Neutrophil (primary cell): ENCODE measurements around the gene ACVR1.

Experiments
- H3K27ac ChIP-seq: fragments of 200-600 bp; sonication (generic); 2 replicates; pipeline ENCODE4 v1.5.1; 2016; ENCODE audit warnings: mild to moderate bottlenecking, moderate library complexity
- H3K27me3 ChIP-seq: fragments of 200-600 bp; sonication (generic); 2 replicates; pipeline ENCODE4 v1.6.0; 2016; ENCODE audit warnings: mild to moderate bottlenecking
- H3K36me3 ChIP-seq: fragments of 200-600 bp; sonication (generic); 2 replicates; pipeline ENCODE4 v1.5.1; 2017
- H3K4me1 ChIP-seq, 2 experiments: fragments of 200-600 bp in 1 of 2; sonication (generic) in 1 of 2; 1 replicate in 1 of 2; 2 replicates in 1 of 2; pipeline versions ENCODE4 v1.5.1 to v1.6.1; 2013 to 2016; ENCODE audit warnings: low read depth in 1 of 2, low read length in 1 of 2, mild to moderate bottlenecking in 1 of 2, moderate library complexity in 1 of 2; ENCODE audit not compliant: control insufficient read depth in 1 of 2, insufficient read depth in 1 of 2
- H3K4me3 ChIP-seq, 2 experiments: fragments of 200-600 bp in 1 of 2; sonication (generic) in 1 of 2; 1 replicate in 1 of 2; 2 replicates in 1 of 2; pipeline ENCODE4 v1.5.1; 2013 to 2016; ENCODE audit warnings: low read depth in 1 of 2, low read length in 1 of 2, mild to moderate bottlenecking in 1 of 2, moderate library complexity in 1 of 2
- H3K9me3 ChIP-seq: fragments of 200-600 bp; sonication (generic); 2 replicates; pipeline ENCODE4 v1.5.1; 2016
- TF ChIP-seq, protein P1 (sequence below): fragments of 200-600 bp; sonication (generic); IDR thresholded peaks from 2 replicates; pipeline ENCODE4 v1.5.1; 2016; ENCODE audit warnings: antibody characterized with exemption

Gene ACVR1

DNA sequence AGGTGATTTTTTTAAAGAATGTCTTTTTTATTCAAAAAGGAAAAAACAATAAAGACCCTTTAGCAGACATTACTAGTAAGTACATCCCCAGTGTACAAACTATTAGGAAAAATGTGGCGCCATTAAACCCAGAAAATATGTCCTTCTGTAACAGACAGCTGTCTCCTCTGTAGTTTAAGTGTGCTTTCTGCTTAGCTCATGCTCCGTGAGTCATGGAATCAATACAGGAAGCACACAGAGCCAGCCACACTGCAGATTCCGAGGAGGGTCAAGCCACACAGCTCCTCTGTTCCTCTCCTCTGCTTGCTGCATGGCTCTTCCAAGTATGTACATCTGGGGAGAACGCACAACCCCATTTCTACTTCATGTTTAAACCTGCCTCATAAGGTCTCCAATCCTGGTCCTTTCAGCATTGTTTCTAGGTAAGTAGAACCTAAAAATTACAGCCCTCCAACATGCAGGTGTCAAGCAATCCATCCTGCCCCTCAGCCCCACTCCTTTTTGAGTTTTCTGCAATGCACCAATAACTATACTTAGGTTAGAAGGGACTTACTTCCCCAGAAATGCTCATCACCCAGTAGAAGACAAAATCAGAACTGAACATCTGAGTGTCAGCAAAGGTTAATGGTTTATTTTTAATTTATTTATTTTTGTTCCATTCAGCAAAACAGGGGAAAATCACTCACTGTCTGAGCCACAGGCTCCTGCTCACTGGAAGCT is 37.5 kb downstream of the ACVR1 start:
- no peaks in the 10 kb centered on the region for H3K9me3 ChIP-seq
- TF ChIP-seq, protein P1, sequence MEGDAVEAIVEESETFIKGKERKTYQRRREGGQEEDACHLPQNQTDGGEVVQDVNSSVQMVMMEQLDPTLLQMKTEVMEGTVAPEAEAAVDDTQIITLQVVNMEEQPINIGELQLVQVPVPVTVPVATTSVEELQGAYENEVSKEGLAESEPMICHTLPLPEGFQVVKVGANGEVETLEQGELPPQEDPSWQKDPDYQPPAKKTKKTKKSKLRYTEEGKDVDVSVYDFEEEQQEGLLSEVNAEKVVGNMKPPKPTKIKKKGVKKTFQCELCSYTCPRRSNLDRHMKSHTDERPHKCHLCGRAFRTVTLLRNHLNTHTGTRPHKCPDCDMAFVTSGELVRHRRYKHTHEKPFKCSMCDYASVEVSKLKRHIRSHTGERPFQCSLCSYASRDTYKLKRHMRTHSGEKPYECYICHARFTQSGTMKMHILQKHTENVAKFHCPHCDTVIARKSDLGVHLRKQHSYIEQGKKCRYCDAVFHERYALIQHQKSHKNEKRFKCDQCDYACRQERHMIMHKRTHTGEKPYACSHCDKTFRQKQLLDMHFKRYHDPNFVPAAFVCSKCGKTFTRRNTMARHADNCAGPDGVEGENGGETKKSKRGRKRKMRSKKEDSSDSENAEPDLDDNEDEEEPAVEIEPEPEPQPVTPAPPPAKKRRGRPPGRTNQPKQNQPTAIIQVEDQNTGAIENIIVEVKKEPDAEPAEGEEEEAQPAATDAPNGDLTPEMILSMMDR, result no peak
- peaks cover 40% of the 10 kb centered on the region for H3K27me3 ChIP-seq
- H3K36me3 ChIP-seq, result no peaks in the 10 kb centered on the region
- H3K4me3 ChIP-seq, result no peak overlapping the region
- no peak overlapping the region for H3K27ac ChIP-seq
- H3K4me1 ChIP-seq, result no peaks in the 10 kb centered on the region

DNA sequence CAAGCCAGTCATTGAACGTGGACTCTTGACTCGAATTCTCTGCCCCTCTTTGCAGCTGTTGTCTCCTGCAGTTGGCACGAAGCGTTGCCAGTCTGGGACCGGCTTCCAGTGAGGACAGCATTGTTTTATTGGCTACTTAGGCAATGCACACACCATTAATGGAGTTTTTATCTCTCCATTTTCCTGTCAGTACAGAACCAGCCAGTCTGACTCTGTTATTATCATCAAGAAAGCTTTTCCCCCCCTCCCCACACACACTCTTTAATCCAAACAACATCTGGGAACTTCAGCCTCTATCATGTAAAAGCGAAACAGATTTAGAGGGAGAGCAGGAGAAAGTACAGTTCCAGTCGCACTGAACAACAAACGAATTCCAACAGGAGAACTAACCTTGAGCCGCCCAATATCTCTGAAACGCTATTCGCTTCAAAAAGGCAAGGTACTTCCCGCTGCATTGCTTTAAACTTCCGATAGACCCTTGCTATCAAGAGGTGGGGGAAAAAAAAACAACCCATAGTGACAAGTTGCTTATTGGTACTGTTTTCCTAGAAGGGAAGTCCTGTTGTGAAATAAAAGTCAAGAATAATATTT is 38.2 kb downstream of the ACVR1 start:
- Histone ChIP-seq H3K27me3 (peaks cover 40% of the 10 kb centered on the region), H3K4me3 (no peak overlapping the region), H3K9me3 (no peaks in the 10 kb centered on the region), H3K36me3 (no peaks in the 10 kb centered on the region), H3K4me1 (no peaks in the 10 kb centered on the region), H3K27ac (no peak overlapping the region)
- TF ChIP-seq, protein P1, result no peak

DNA sequence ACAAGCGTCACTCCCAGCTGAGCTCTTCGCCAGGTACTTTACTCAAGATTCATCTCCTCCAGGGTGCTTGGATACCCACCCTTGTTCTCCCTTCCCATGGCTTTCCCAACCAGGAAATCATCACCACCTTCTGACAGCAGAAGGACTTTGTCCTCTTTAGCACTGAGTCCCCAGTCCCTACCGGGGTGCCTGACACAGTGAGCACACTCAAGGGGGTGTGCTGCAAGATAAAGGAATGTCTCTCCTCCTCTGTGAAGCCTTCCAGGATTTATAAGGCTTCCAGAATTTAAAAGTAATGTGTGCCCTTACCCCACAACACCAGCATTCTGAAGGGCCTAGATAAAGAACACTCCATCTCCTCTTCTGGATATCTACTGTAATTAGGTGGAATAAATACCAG is 39.6 kb downstream of the ACVR1 start:
- Histone ChIP-seq H3K4me1 (no peaks in the 10 kb centered on the region), H3K27ac (no peak overlapping the region), H3K27me3 (peaks cover 40% of the 10 kb centered on the region), H3K9me3 (no peaks in the 10 kb centered on the region), H3K36me3 (no peaks in the 10 kb centered on the region), H3K4me3 (no peak overlapping the region)
- TF ChIP-seq, protein P1, result no peak

DNA sequence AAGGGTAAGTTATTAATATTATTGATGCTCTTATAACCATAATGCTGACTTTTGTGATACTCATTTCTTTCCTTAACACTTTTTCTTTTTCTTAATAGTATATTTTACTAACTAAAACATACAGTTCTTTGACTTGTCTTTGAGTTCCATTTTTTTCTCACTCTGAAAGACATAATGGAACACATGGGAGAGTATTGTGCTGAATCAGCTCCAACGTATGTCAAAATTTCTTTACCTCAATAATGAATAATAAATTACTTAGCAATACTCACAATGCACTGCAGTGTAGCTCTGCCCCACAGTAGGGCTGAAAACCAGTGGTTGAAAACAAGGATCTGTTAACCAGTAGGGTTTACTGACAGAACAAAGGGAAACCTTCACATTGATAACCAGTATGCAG is 40.7 kb downstream of the ACVR1 start:
- TF ChIP-seq, protein P1, result no peak
- Histone ChIP-seq H3K9me3 (no peaks in the 10 kb centered on the region), H3K27ac (no peak overlapping the region), H3K4me1 (no peaks in the 10 kb centered on the region), H3K27me3 (peaks cover 35% of the 10 kb centered on the region), H3K4me3 (no peak overlapping the region), H3K36me3 (no peaks in the 10 kb centered on the region)

DNA sequence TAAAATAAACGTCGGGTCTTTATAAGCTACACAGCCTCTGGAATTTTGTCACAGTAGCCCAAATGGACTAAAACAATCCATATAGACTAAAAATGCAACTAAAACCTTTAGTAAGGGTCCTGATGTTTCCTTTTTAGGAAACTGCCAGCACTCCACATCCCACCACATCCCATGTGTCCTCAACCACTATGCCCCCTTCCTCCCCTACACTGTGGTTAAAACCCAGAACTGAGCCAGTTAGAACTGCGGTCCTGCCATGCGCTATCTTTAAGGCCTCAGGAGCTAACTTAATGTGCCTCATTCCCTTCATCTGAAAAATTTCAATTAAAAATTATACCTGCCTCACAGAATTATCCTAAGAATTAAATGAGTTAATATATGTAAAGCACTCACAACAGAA is 41.1 kb downstream of the ACVR1 start:
- Histone ChIP-seq H3K4me3 (no peak overlapping the region), H3K9me3 (no peaks in the 10 kb centered on the region), H3K36me3 (no peaks in the 10 kb centered on the region), H3K27me3 (peaks cover 31% of the 10 kb centered on the region), H3K4me1 (no peaks in the 10 kb centered on the region), H3K27ac (no peak overlapping the region)
- TF ChIP-seq, protein P1, result no peak
